Measurements from ENCODE around the gene PRLHR.
A peak's percentile ranks its signal among the peaks of the same experiment; 100 is the strongest.

Gene PRLHR

DNA sequence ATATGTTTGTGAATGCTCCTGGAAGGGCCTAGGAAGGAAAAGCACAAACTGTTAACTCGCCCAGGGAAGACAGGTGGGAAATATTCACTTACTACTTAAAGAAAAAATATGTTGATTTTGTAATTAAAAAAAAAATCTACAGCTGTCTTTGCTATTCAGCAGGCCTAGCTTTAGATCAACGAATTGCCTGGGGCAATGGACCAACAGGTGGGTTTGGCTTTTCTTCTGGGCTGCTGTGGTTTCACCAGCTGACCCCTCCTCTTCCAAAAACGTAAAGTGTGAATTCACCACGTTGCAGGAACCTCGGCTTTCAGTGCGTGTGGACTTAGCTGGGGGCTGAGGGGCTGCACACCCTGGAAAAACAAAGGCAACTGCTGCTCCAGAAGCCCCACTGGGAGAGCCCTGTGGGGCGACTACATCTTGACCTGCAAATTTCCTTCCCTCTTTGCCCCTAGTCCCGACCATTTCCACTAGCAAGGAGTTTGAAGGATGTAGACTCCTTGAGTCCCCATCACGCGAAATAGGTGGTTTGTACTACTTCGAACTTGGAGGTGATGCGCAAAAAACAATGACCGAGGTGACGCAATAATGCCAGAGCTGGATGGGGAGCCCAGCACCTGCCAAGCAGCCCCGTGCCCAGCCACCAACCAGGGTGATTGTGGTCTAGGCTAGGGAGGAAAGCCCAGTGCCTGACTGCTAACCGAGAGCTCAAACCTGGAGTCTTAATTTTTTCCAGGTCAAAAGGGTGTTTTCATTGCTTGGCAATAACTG lies 7.4 kb downstream of the PRLHR start:
- no peak for DNase-seq (ENCODE audit: low spot score)

DNA sequence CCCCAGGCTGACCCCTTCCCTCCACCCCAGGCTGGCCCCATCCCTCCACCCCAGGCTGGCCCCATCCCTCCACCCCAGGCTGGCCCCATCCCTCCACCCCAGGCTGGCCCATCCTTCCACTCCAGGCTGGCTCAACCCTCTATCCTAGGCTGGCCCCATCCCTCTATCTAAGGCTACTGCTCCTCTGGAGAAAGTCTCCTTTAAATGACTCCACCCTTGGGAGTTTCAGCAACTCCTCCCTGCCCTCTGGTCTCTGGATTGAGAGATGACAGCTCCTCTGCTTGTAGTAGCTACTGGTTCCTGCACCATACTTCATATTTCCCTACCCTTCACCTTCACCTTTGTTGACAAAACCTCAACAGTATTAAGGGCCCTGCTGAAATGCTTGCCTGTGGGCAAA lies 8.5 kb downstream of the PRLHR start:
- no peak for DNase-seq (ENCODE audit: low spot score)

DNA sequence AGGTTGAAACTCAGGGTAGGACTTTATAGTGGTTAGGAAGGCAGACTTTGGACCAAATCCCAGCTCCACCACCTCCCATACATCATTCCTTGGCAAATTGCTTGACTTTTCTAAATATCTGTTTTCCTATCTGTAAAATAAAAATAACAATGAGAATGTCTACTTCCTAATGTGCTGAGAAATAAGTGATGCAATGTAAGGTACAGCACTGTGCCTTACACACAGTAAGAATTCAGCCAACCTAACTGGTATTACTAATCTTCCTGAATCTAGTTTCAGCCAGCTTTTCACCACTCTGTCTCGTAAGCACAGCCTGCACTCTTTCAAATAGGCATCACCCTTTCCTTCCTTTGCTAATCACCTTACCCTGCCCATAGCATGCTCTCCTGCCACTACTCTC lies 9.7 kb downstream of the PRLHR start:
- DNase-seq (ENCODE audit: low spot score): no peak

DNA sequence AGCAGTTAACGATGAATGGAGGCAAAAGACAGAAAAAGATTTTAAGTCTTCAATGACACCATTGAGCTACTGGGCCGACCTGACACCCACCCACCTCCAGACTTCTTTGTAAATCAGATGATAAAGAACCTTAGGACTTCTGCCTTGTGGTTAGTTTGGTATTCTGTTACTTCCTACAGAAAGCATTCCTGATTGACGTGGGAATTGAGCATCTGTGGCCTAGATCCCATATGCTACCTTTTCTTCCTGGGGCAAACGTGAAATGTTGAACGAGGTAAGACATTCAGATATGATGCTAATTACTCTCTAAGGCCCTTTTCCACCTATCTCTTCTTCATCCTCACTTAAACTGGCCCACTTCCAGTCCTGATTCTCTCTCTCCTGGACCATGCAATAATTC lies 10.2 kb downstream of the PRLHR start:
- peak; percentile 20 for DNase-seq (ENCODE audit: low spot score)

DNA sequence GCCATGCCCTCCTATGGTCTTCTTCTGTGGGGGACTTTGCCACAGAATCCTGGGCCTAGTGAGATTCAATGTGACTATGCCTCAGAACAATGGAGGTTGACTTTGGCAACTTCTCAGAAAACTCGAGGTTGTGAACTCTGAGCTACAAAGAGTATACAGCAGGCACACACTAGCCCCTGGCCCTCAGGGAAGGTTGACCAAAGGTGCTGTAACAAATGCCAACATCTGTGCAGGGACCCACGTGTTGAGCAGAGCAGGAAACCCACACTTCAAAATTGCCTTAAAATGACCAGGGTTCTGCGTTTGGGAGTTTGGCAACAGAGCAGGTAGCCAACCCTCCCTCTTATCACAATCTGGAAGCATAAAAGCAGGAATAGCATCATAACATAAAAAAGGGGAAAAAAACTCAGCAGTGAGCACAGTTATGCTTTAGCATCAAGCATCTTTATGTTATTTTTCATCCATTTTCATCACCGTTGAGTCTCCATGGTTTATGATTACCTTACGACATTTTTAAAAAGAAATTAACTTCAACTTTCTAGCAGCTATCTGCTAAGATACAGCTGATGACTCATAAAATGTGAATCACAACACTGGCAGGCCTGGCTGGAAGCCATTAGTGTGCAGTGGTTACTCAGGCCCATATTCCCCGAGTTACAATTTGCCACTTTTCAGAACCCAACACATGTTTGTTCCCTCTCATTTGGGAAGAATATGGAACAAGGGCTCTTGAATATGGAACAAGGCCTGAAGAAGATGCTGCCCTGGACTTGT lies 11.1 kb downstream of the PRLHR start:
- peak; percentile 3 for DNase-seq (ENCODE audit: low spot score)

DNA sequence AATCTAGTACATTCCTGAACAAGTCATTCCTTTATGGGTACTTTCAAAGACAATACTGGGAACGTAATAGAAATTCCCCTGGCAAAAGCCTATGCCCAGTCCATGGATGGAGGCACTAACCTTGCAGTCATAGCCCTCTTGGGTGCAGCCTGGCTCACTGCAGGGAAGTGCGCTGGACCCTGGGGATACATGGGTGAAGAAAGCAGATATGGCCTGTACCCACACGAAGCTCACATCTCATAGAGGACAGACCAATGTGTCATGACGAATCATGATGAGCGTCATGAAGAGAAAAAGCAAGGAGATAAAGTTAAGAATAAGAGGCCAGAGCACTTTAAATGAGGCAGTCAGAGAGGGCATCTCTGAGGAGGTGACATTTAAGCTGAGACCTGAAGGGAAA lies 11.8 kb downstream of the PRLHR start:
- peak; percentile 20 for DNase-seq (ENCODE audit: low spot score)

DNA sequence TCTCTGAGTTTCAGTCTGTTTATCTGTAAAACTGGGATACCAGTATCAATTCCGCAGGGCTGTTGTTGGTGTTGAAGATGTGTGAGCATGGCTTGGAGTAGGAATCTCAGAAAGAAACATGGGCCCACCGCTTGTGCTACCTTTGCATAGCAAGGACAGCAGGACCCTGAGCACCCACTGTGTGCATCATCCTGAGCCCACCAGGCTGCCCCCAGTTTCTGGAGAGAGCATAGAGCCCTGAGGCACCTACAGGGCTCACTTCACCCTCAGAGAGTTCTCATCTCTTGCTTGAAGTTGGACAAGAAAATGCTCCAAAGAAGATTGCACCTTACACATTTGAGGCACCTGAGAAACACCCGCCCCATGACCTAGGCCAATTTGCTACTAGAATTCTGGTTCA lies 12.9 kb downstream of the PRLHR start:
- DNase-seq (ENCODE audit: low spot score): no peak

DNA sequence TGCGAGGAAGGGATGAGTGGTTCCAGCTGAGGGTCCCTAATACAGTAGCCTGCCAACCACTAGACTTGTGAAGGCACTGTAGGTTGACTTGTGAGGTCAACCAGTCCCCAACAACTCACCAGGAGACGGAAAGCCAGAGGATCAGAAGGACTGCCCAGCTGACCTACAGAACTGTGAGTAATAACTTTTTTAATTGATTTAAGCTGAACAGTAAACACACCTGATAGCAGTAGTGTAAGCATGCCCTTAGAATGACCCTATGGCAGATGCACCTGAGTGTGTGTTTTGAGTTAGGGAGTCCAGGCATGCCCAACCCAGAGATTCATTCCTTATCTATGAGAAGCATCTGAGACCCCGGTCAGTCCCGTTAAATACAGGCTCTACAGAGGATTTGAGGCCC lies 14.1 kb downstream of the PRLHR start:
- peak; percentile 25 for DNase-seq (ENCODE audit: low spot score)

DNA sequence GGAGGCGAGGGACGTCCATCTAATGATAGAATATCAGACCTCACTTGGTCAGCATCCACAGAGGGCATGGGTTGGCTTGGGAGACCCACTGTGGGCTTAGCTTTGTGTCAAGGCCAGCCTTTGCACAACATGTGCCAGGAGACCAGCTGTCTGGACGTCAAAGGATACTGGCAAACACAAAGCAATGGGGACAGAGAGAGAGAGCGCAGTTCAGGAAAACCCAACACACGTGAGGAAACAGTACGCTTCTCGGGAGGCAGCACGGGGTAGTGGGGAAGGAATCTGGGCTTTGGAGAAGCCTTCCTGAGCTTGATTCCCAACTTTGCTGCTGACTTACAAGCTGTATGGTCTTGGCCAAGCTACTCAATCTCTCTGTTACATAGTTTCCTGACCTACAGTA lies 14.7 kb downstream of the PRLHR start:
- DNase-seq (ENCODE audit: low spot score): peak; percentile 8

DNA sequence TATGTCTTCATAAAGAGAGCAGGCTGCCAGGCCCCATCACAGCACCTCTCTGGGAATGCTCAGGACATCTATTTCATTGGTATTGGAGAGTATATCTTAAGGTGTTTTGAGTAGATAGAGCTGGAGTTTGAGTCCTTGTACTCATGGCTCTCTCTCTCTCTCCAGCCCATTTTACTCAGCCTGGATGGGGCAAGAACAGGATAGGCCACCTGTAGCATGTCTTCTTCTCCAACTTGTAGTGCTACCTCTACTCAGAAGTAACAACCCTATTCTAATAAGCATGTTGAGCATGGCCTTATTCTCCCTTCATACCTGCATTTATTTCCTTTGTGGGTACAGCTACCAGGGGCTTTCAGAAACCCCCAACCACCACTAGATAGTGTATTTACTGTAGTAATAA lies 21.9 kb downstream of the PRLHR start:
- DNase-seq (ENCODE audit: low spot score): no peak

DNA sequence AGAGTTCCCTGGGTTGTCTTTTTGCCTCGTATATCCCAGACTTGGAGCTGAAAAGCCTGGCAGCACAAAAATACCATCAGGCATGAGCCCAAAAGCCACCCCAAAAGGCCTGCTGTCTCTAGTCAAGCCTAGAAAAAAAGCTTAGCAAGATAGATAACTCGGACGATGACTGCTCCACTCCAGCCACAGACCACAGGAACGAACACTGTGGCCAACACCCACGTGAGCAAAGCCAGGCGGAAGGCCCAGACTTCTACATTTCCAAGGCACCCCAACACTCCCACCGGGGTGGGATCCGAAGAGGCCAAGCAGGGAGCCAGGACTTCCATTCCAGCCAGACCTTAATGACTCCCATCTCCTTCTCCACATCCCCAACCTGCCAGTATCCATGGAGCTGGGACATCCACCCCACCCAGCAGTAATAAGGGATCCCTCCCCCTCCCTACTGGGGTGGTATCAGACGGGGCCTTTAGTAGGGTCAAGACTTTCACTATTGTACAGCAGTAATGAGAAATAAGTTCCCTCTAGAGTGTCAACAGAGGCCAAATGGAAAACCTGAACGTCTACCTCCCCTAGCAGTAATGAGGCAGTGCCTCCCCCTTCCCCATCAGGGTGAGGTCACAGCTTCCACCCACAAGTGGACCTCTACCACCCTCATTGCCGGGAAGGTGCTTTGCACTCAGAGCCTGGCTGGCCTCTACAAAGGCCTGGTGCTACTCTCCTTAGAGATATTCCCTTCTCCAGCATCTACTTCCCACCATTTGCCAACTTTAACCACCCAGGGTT lies 23.0 kb downstream of the PRLHR start:
- DNase-seq (ENCODE audit: low spot score): no peak

DNA sequence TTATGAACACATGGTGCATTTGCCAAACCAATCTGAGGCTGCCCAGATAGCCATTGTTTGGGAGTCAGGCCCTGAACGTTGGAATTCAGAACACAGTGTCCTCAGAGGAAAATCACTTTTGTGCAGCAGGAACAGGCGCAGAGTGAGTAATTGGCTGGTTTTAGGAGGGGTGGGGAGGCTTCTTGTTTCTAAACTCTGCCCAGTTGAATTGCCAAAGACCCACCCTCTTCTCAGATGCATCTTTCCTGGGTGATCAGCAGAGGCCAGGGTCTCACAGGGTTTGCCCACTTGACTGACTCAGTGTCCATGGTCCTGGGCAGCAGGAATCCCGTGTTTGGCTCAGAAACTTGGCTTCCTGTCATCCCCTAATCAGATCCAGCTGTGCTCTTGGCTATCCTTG lies 24.3 kb downstream of the PRLHR start:
- DNase-seq (ENCODE audit: low spot score): no peak

DNA sequence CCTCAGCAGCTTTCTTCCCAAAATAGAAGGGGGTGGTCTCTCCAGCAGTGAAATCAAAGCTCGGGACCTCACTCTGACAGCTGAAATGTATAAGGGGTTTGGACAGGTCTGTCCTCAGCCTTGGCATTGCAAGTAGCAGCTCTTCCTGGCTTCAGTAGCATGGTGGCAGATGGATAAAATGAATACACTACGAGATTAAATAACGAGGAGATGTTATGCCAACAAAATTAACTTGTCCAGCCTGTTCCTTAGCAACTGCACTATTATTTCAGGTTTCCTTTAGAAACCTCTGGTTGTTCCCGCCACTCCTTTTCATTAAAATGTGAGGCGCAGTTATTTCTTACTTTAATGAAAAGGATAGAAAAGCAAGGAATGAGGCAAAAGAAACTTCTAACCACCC lies 24.9 kb downstream of the PRLHR start:
- DNase-seq (ENCODE audit: low spot score): no peak

DNA sequence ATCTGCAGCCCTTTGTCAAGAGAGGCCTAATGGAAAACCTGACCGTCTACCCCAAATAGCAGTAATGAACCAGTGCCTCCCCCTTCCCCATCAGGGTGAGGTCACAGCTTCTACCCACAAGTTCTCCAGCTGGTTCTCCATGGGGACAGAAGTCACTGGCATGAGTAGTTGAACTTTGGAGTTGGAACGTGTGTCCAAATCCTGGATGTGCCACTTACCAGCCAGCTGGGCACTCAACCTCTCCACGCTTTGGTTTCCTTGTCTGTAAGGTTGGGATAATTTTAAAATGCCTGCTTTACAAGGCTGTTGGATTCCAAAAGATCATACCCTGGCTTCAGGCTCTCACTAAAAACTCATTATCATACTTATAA lies 25.6 kb downstream of the PRLHR start:
- DNase-seq (ENCODE audit: low spot score): no peak

DNA sequence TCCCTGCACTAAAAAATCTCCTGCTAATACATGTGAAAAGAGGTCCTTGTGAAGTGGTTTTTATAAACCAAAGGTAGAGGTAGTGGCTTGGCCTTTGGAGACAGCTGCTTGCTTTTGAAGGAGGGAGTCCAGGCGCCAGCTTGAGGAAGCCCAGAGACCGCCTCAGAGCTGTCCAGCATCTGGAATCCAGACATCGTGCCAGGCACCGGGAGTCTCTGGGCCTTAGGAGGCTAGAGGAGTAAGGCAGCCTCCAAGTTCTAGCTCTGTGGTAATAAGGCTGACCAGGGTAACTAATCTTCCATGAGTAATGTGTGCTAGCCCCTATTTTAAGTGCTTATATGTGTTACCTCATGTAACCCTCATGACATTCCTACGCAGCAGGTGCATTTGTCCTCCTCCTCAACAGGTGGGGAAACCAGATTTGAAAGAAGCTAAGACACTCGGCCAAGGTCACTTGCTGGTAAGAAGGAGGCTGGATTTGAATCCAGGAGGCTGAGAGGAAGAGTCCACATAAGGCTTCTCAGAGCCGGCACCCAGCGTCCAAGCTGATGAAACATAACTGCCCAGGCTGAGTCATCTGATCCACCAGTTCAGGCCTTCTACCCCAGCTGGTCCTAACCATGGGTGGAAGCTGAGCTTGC lies 26.1 kb downstream of the PRLHR start:
- no peak for DNase-seq (ENCODE audit: low spot score)

DNA sequence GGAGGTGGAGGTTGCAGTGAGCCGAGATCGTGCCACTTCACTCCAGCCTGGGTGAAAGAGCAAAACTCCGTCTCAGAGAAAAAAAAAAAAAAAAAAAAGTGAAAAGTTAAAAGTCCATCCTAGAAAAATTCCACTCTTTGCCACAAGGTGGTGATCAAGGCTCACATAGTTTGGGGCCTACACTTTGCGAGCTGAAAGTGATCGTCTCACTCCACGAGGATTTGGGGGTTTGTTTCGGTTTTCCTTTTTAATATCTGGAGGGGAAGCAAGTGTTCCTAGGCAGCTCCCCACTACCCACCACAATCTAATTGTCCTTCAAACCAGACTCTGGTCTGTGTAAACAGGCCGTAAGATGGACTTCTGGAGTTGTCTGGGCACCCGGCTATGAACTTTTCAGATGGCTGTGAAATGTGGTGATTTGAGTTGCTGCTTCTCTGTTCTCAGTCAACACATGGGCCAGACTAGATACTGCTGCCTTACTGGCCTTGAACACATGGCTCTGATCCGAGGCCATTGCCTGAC lies 27.1 kb downstream of the PRLHR start:
- no peak for DNase-seq (ENCODE audit: low spot score)

DNA sequence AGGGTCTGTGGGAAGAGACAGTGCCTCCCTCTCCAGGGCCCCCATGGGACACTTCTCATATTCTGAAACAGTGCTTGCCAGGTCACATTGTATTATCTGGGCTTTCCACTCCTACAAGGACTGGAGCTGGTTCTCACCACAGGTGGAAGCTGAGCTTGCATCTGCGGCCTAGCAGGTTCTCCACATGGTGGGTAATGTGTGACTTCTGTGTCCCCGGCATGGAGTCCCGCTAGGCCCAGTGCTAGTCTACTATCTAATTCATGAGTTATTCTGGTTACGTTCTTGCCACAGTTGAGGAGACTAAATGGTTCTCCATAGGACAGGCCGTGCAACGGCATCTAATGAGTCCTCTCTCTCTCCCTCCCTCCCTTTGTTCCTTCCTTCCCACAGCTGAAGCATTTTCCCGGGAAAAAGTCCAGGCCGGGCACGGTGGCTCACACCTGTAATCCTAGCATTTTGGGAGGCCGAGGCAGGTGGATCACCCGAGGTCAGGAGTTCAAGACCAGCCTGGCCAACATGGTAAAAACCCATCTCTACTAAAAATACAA lies 27.7 kb downstream of the PRLHR start:
- DNase-seq (ENCODE audit: low spot score): no peak

DNA sequence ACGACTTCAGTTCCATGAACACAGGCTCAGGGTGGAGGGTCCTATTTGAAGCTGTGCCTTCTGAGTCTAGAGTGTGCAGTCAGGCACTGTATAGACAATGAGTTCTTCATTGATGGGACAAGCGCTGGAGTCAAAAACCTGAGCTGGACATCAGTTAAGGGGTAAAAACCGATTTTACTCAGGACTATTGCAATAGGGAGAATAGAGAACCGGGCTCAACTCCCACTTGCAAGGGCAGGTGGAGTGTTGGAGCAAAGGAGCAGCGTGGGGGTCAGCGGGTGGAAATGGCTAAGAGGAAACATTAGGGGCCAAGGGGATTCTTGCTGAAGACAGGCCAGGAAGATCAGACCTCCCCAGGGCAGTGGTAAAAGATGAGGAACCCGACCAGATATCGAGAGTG lies 28.5 kb downstream of the PRLHR start:
- no peak for DNase-seq (ENCODE audit: low spot score)

DNA sequence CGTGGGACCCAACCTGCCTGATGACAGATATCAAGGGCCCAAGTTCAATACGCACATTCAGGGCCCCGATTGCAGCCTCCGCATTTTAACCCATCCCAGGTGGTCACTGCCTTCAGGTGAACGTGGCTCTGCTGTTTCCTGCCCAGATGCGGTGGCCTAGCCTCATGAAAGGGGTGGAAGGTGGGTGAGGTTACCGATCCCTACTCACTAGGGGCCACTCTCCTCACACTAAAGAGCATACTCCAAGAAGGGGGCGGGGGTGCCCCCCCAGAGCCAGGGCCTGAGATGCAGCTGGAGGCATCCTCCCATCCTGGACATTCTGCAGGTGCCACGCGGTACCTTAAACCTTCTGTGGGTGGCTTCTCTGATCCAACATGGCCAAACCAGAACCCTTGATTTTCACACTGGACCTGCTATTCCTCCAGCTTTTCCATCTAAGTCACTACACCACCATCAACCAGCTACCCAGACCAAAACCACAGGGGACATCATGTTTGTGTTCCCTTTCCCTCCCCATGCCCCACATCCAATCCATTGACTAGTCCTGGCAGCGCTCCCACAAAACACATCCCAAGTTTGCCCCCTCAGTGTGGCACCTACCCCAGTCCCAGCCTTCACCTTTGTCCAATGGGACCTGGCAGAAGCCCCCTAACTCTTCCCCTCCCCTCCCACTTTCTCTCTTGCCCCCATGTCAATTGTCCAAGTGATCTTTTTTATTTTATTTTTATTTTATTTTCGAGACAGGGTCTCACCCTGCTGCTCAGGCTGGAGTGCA lies 30.0 kb downstream of the PRLHR start:
- DNase-seq (ENCODE audit: low spot score): no peak

DNA sequence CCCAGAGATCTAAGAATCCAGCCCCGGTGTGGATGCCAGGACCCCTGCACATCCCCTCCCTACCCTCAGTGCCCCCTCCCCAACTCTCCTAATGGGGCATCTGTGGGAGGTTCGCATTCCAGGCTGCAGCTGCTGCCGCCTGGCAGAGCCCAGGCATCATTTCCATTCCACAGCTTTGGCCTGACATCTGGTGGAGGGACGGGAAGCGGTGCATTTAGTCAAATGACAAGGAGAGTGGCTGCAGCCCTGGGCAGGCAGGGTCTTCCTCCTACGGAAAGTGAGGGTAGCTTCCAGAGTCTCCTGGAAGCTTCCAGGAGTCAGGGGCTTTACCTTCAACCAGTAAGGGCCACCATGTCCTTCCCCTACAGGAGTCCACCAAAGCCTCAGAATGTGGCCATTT lies 30.8 kb downstream of the PRLHR start:
- DNase-seq (ENCODE audit: low spot score): no peak

DNA sequence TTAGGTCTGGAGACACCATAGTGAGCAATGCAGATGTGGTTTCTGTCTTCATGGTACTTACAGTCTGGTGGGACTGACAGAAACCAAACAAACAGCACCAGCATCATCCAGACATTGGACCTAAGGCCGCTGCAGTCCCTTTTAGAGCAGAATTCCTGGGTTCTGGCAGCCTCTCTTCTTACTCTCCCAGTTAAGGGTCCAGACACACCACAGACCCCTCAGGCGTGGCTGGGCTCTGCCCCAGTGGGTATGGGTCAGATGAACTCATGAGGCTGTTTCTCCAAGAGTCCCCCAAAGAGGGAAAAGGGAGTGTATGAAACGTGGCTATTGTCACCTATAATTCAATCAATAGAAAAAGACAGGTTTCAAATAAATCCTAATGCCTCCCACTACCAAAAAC lies 31.3 kb downstream of the PRLHR start:
- no peak for DNase-seq (ENCODE audit: low spot score)
